NCI-H345 treated with DMSO at 0.1 percent for 48 hours (cell line): Measurements from ENCODE around the gene HIKESHI.
"Not testable (repeated sequence)": the region's sequence is repeated elsewhere in the genome, so short reads cannot be mapped to it uniquely, and the experiment has no call there.

Experiments used
- DNase-seq: peaks from one replicate; lab custom pipeline; 2025; ENCODE audit not compliant: unreplicated experiment; lab: John Stamatoyannopoulos, UW

The HIKESHI gene

GRCh38 chr11:86302092-86302793 is at the start of gene HIKESHI:
HIKESHI (plus strand) TSS chr11:86302240; CDS start chr11:86302449, 209 bp downstream.
- peak; percentile 98 for DNase-seq

GRCh38 chr11:86255896-86256295 is 46.1 kb upstream of the HIKESHI start:
- no peak for DNase-seq

GRCh38 chr11:86256608-86257007 is 45.4 kb upstream of the HIKESHI start:
- DNase-seq: no peak

- DNase-seq: no peak
These were observed 44.6 kb upstream of the HIKESHI start for GRCh38 chr11:86257446-86257845.

GRCh38 chr11:86259730-86260129 is 42.3 kb upstream of the HIKESHI start:
- DNase-seq: no peak

- no peak for DNase-seq
These were observed 40.7 kb upstream of the HIKESHI start for GRCh38 chr11:86261328-86261727.

- no peak for DNase-seq
These were observed 39.7 kb upstream of the HIKESHI start for GRCh38 chr11:86262387-86262786.

- no peak for DNase-seq
These were observed 37.4 kb upstream of the HIKESHI start for GRCh38 chr11:86264649-86265048.

GRCh38 chr11:86265194-86265593 is 36.8 kb upstream of the HIKESHI start:
- DNase-seq: no peak

GRCh38 chr11:86269645-86270044 is 32.4 kb upstream of the HIKESHI start:
- no peak for DNase-seq

GRCh38 chr11:86274503-86274902 is 27.5 kb upstream of the HIKESHI start:
- DNase-seq: no peak

GRCh38 chr11:86274999-86275398 is 27.0 kb upstream of the HIKESHI start:
- no peak for DNase-seq

- DNase-seq: no peak
These were observed 26.3 kb upstream of the HIKESHI start for GRCh38 chr11:86275493-86276370.

GRCh38 chr11:86277741-86278140 is 24.3 kb upstream of the HIKESHI start:
- DNase-seq: no peak

- DNase-seq: no peak
These were observed 23.8 kb upstream of the HIKESHI start for GRCh38 chr11:86278226-86278625.

- DNase-seq: no peak
These were observed 22.3 kb upstream of the HIKESHI start for GRCh38 chr11:86279747-86280146.

GRCh38 chr11:86287468-86287796 is 14.6 kb upstream of the HIKESHI start:
- DNase-seq: no peak

GRCh38 chr11:86288776-86289507 is 13.1 kb upstream of the HIKESHI start:
- no peak for DNase-seq

GRCh38 chr11:86289508-86290280 is 12.3 kb upstream of the HIKESHI start:
- DNase-seq: not testable (repeated sequence)

GRCh38 chr11:86291466-86292262 is 10.4 kb upstream of the HIKESHI start:
- peak; percentile 7 for DNase-seq
